HepG2 (cell line): ENCODE measurements around the gene TSACC. TPM values are rescaled to one million over a fixed set of nuclear protein-coding genes. Genes with fewer than 3 reads are reported as not detected.
A peak's percentile ranks its signal among the peaks of the same experiment; 100 is the strongest.

Experiments
- FOXA1 ChIP-seq, 2 experiments: fragments of 450-650 bp in 1 of 2; sonication (generic) in 1 of 2; formaldehyde crosslinking in 1 of 2; IDR thresholded peaks; 2 replicates each; pipeline versions ENCODE4 v1.4.0 to v1.6.1; 2016 to 2020; ENCODE audit warnings: missing genetic modification reagents in 1 of 2
- FOXJ3 ChIP-seq: sonication (generic); formaldehyde crosslinking; IDR thresholded peaks from 2 replicates; pipeline ENCODE4 v1.4.0; 2020; ENCODE audit warnings: missing genetic modification reagents, mild to moderate bottlenecking, borderline replicate concordance
- IRX3 ChIP-seq: sonication (generic); formaldehyde crosslinking; IDR thresholded peaks from 2 replicates; pipeline ENCODE4 v1.8.1; 2023; ENCODE audit warnings: mild to moderate bottlenecking, low read depth, missing genetic modification reagents, borderline replicate concordance
- NFKB2 ChIP-seq: sonication (generic); formaldehyde crosslinking; IDR thresholded peaks from 2 replicates; pipeline ENCODE4 v1.4.0; 2020; ENCODE audit warnings: missing genetic modification reagents, borderline replicate concordance
- PHF21A ChIP-seq: sonication (generic); formaldehyde crosslinking; IDR thresholded peaks from 2 replicates; pipeline ENCODE4 v1.5.0; 2020; ENCODE audit warnings: mild to moderate bottlenecking, missing genetic modification reagents
- RBM22 ChIP-seq: fragments of 200-400 bp; formaldehyde crosslinking; optimal IDR thresholded peaks from 2 replicates; pipeline ENCODE3; 2017; ENCODE audit warnings: mild to moderate bottlenecking, low read length, moderate library complexity
- ZFP90 ChIP-seq: sonication (generic); formaldehyde crosslinking; IDR thresholded peaks from 2 replicates; pipeline ENCODE4 v1.8.0; 2022; ENCODE audit warnings: missing genetic modification reagents, mild to moderate bottlenecking, inconsistent platforms, borderline replicate concordance
- ZNF510 ChIP-seq: sonication (generic); formaldehyde crosslinking; IDR thresholded peaks from 2 replicates; pipeline ENCODE4 v1.4.0; 2020; ENCODE audit warnings: low read depth, mild to moderate bottlenecking, missing genetic modification reagents
- polyA plus RNA-seq, 8 experiments: library from polyadenylated mRNA; depleted of rRNA in 3 of 8; stranded (reverse) in 7 of 8; unstranded in 1 of 8; fragments of >200 nt; fragmentation: Illumina TruSeq in 4 of 8; extraction: Trizol in 4 of 8; gene quantifications; 2 replicates each; pipeline versions ENCODE4 v1.2.1 to v1.2.3, GENCODE V29; 2011 to 2016; ENCODE audit warnings: low read depth in 4 of 8, missing spikeins in 1 of 8, mixed read lengths in 1 of 8; ENCODE audit not compliant: insufficient read depth in 1 of 8
- total RNA-seq, 5 experiments: library from RNA; depleted of rRNA; stranded (reverse); fragments of >200 nt; fragmentation: Illumina TruSeq; extraction: Trizol; gene quantifications; 2 replicates each; pipeline ENCODE4 v1.2.3, GENCODE V29; 2016; ENCODE audit warnings: low read depth in 1 of 5
- TF ChIP-seq, protein P1 (sequence below), 2 experiments: fragments of 450-650 bp in 1 of 2; sonication (generic) in 1 of 2; formaldehyde crosslinking in 1 of 2; IDR thresholded peaks; 2 replicates each; pipeline versions ENCODE4 v1.6.1 to v1.8.0; 2016 to 2022; ENCODE audit warnings: antibody characterized with exemption in 1 of 2, mild to moderate bottlenecking in 1 of 2, missing genetic modification reagents in 1 of 2
- TF ChIP-seq, protein P2 (sequence below): sonication (generic); formaldehyde crosslinking; IDR thresholded peaks from 2 replicates; pipeline ENCODE4 v1.4.0; 2020; ENCODE audit warnings: low read depth, missing genetic modification reagents
- TF ChIP-seq, protein P3 (sequence below): IDR thresholded peaks from 2 replicates; pipeline ENCODE4 v1.6.1; 2016
- TF ChIP-seq, protein P4 (sequence below): sonication (generic); formaldehyde crosslinking; IDR thresholded peaks from 2 replicates; pipeline ENCODE4 v1.5.0; 2020; ENCODE audit warnings: missing genetic modification reagents

The TSACC gene
- total and polyA plus RNA-seq, 2 of the 13 experiments (the other 11 are each of a cell fraction or from before 2014, with no cell fraction given): 1.5 to 2.6 TPM

DNA sequence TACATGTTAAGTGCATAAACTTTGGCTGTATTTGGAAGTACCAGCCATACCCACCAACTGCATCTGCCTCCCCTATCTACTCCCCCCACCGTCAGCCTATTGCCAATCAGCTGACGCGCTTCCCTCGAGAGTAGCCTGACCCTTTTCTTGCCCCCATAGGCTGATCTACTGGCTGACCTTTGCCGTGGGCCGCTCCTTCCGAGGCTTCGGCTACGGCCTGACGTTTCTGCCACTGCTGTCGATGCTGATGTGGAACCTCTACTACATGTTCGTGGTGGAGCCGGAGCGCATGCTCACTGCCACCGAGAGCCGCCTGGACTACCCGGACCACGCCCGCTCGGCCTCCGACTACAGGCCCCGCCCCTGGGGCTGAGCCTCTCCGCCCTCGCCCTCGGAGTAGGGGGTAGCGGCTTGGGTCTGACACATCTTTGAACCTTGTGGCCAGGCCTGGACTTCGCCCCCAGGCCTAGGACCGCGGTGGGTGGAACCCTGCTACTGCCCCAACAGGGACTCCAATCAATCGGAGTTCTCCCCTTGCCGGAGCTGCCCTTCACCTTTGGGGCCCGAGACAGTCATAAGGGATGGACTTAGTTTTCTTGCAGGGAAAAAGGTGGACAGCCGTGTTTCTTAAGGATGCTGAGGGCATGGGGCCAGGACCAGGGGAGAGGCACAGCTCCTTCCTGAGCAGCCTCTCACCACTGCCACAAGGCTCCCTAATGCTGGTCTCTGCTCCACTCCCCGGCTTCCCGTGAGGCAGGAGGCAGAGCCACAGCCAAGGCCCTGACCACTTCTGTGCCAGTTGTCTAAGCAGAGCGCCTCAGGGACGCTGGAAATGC, 46.9 kb upstream of the TSACC start (continued):
- TF ChIP-seq, protein P1, sequence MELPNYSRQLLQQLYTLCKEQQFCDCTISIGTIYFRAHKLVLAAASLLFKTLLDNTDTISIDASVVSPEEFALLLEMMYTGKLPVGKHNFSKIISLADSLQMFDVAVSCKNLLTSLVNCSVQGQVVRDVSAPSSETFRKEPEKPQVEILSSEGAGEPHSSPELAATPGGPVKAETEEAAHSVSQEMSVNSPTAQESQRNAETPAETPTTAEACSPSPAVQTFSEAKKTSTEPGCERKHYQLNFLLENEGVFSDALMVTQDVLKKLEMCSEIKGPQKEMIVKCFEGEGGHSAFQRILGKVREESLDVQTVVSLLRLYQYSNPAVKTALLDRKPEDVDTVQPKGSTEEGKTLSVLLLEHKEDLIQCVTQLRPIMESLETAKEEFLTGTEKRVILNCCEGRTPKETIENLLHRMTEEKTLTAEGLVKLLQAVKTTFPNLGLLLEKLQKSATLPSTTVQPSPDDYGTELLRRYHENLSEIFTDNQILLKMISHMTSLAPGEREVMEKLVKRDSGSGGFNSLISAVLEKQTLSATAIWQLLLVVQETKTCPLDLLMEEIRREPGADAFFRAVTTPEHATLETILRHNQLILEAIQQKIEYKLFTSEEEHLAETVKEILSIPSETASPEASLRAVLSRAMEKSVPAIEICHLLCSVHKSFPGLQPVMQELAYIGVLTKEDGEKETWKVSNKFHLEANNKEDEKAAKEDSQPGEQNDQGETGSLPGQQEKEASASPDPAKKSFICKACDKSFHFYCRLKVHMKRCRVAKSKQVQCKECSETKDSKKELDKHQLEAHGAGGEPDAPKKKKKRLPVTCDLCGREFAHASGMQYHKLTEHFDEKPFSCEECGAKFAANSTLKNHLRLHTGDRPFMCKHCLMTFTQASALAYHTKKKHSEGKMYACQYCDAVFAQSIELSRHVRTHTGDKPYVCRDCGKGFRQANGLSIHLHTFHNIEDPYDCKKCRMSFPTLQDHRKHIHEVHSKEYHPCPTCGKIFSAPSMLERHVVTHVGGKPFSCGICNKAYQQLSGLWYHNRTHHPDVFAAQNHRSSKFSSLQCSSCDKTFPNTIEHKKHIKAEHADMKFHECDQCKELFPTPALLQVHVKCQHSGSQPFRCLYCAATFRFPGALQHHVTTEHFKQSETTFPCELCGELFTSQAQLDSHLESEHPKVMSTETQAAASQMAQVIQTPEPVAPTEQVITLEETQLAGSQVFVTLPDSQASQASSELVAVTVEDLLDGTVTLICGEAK (IDR thresholded peaks at IDR 0.05): no peak
- TF ChIP-seq, protein P1 (CRISPR knock-in tag; IDR thresholded peaks at IDR 0.05): peak; percentile 96
- TF ChIP-seq, protein P2, sequence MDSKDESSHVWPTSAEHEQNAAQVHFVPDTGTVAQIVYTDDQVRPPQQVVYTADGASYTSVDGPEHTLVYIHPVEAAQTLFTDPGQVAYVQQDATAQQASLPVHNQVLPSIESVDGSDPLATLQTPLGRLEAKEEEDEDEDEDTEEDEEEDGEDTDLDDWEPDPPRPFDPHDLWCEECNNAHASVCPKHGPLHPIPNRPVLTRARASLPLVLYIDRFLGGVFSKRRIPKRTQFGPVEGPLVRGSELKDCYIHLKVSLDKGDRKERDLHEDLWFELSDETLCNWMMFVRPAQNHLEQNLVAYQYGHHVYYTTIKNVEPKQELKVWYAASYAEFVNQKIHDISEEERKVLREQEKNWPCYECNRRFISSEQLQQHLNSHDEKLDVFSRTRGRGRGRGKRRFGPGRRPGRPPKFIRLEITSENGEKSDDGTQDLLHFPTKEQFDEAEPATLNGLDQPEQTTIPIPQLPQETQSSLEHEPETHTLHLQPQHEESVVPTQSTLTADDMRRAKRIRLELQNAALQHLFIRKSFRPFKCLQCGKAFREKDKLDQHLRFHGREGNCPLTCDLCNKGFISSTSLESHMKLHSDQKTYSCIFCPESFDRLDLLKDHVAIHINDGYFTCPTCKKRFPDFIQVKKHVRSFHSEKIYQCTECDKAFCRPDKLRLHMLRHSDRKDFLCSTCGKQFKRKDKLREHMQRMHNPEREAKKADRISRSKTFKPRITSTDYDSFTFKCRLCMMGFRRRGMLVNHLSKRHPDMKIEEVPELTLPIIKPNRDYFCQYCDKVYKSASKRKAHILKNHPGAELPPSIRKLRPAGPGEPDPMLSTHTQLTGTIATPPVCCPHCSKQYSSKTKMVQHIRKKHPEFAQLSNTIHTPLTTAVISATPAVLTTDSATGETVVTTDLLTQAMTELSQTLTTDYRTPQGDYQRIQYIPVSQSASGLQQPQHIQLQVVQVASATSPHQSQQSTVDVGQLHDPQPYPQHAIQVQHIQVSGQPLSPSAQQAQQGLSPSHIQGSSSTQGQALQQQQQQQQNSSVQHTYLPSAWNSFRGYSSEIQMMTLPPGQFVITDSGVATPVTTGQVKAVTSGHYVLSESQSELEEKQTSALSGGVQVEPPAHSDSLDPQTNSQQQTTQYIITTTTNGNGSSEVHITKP (CRISPR knock-in tag): peak; percentile 49
- no peak for TF ChIP-seq FOXA1 (IDR thresholded peaks at IDR 0.05)
- no peak for TF ChIP-seq FOXA1 (CRISPR knock-in tag; IDR thresholded peaks at IDR 0.05)
- no peak for TF ChIP-seq ZFP90 (CRISPR knock-in tag)
- peak; percentile 31; the same call in 1 of the 2 replicates for TF ChIP-seq NFKB2 (CRISPR knock-in tag)
- TF ChIP-seq FOXJ3 (CRISPR knock-in tag): peak; percentile 53; the same call in 1 of the 2 replicates
- TF ChIP-seq RBM22: peak; percentile 74
- peak; percentile 85 for TF ChIP-seq PHF21A (CRISPR knock-in tag)
- no peak for TF ChIP-seq IRX3 (CRISPR knock-in tag)
- TF ChIP-seq, protein P3, sequence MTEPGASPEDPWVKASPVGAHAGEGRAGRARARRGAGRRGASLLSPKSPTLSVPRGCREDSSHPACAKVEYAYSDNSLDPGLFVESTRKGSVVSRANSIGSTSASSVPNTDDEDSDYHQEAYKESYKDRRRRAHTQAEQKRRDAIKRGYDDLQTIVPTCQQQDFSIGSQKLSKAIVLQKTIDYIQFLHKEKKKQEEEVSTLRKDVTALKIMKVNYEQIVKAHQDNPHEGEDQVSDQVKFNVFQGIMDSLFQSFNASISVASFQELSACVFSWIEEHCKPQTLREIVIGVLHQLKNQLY (CRISPR knock-in tag): peak; percentile 45; the same call in 1 of the 2 replicates
- TF ChIP-seq, protein P4, sequence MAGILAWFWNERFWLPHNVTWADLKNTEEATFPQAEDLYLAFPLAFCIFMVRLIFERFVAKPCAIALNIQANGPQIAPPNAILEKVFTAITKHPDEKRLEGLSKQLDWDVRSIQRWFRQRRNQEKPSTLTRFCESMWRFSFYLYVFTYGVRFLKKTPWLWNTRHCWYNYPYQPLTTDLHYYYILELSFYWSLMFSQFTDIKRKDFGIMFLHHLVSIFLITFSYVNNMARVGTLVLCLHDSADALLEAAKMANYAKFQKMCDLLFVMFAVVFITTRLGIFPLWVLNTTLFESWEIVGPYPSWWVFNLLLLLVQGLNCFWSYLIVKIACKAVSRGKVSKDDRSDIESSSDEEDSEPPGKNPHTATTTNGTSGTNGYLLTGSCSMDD (CRISPR knock-in tag): no peak
- no peak for TF ChIP-seq ZNF510 (CRISPR knock-in tag)
